Uterus (tissue), 2 donors: ENCODE measurements around the gene C16orf87.

Source experiments
- POLR2A ChIP-seq, 2 donors: fragments of 450-650 bp; IDR thresholded peaks; one replicate each; pipeline ENCODE4 v1.6.1; 2016; ENCODE audit warnings: antibody characterized with exemption in 2 of 2, mild to moderate bottlenecking in 1 of 2, moderate library complexity in 1 of 2
- TF ChIP-seq, protein P1 (sequence below), 4 experiments: fragments of 200-600 bp in 2 of 4; fragments of 450-650 bp in 2 of 4; sonication (generic) in 2 of 4; IDR thresholded peaks; one replicate each; pipeline ENCODE4 v1.5.1; 2016 to 2019; ENCODE audit warnings: antibody characterized with exemption in 4 of 4, mild to moderate bottlenecking in 2 of 4, moderate library complexity in 1 of 4

DNA sequence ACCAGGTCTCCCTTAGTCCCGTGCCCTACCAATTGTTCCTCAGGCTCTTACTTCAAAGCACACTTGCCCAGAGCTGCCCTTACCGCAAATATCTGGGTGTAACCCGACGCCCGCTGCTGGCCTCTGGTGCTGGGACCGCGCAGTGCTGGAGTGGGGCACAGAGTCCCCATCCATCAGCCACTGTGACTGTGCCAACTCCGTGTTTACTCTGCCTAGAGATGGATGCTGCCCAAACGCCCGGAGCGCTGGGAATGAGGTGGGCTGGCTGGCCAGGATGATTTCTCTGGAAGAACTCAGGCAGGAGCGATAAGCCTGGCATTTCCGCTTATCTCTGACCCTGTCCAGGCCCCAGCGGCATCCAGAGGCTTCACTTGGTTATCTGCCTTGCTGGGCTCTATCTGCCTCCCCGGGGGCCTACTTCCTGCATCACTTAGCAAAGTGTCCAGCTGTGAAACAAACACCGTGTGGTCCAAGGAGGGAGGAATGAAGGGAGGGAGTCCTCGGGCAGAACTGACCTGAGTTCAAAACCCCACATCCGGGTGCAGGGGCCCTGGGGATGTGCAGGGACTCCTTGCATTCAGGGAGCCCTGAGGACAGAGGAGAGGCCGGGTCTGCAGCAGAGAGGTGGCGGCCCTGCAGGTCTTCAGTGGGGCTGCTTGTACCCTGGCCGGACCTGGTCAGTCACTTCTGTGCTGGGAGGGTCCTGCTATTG is 73.5 kb downstream of the C16orf87 start:
- no peak for TF ChIP-seq POLR2A (IDR thresholded peaks at IDR 0.05)
- TF ChIP-seq, protein P1, sequence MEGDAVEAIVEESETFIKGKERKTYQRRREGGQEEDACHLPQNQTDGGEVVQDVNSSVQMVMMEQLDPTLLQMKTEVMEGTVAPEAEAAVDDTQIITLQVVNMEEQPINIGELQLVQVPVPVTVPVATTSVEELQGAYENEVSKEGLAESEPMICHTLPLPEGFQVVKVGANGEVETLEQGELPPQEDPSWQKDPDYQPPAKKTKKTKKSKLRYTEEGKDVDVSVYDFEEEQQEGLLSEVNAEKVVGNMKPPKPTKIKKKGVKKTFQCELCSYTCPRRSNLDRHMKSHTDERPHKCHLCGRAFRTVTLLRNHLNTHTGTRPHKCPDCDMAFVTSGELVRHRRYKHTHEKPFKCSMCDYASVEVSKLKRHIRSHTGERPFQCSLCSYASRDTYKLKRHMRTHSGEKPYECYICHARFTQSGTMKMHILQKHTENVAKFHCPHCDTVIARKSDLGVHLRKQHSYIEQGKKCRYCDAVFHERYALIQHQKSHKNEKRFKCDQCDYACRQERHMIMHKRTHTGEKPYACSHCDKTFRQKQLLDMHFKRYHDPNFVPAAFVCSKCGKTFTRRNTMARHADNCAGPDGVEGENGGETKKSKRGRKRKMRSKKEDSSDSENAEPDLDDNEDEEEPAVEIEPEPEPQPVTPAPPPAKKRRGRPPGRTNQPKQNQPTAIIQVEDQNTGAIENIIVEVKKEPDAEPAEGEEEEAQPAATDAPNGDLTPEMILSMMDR (IDR thresholded peaks at IDR 0.05) = no peak
